ENCODE measurements around the gene UNC5C.

The UNC5C gene

GRCh38 chr4:95294321-95294720, 254.5 kb downstream of the UNC5C start:
- no peak for DNase-seq (ENCODE audit: low read depth in 2 of 2)
- H3K4me3 ChIP-seq (replicated peaks in 1 of 2; ENCODE audit: low read depth in 2 of 2, low read length in 2 of 2): no peak overlapping the region
- no peak for TF ChIP-seq CTCF (IDR thresholded peaks at IDR 0.05; ENCODE audit: low read depth, low read length)

GRCh38 chr4:95293014-95293413, 255.8 kb downstream of the UNC5C start:
- DNase-seq (ENCODE audit: low read depth in 2 of 2): peak; percentile 22 to 67
- no peak overlapping the region for H3K4me3 ChIP-seq (replicated peaks in 1 of 2; ENCODE audit: low read depth in 2 of 2, low read length in 2 of 2)
- TF ChIP-seq CTCF (IDR thresholded peaks at IDR 0.05; ENCODE audit: low read depth, low read length): no peak

GRCh38 chr4:95290702-95291101, 258.1 kb downstream of the UNC5C start:
- no peak for TF ChIP-seq CTCF (IDR thresholded peaks at IDR 0.05; ENCODE audit: low read depth, low read length)
- no peak for DNase-seq (ENCODE audit: low read depth in 2 of 2)
- no peak overlapping the region for H3K4me3 ChIP-seq (replicated peaks in 1 of 2; ENCODE audit: low read depth in 2 of 2, low read length in 2 of 2)

- no peak for TF ChIP-seq CTCF (IDR thresholded peaks at IDR 0.05; ENCODE audit: low read depth, low read length)
- H3K4me3 ChIP-seq (replicated peaks in 1 of 2; ENCODE audit: low read depth in 2 of 2, low read length in 2 of 2): no peak overlapping the region
- peak; percentile 57 to 72 for DNase-seq (ENCODE audit: low read depth in 2 of 2)
Observed at GRCh38 chr4:95289028-95289634, 259.6 kb downstream of the UNC5C start.

- no peak for DNase-seq (ENCODE audit: low read depth in 2 of 2)
- TF ChIP-seq CTCF (IDR thresholded peaks at IDR 0.05; ENCODE audit: low read depth, low read length): no peak
- no peak overlapping the region for H3K4me3 ChIP-seq (replicated peaks in 1 of 2; ENCODE audit: low read depth in 2 of 2, low read length in 2 of 2)
Observed at GRCh38 chr4:95288552-95288951, 260.2 kb downstream of the UNC5C start.

GRCh38 chr4:95285797-95286196, 263.0 kb downstream of the UNC5C start:
- no peak for TF ChIP-seq CTCF (IDR thresholded peaks at IDR 0.05; ENCODE audit: low read depth, low read length)
- no peak overlapping the region for H3K4me3 ChIP-seq (replicated peaks in 1 of 2; ENCODE audit: low read depth in 2 of 2, low read length in 2 of 2)
- no peak for DNase-seq (ENCODE audit: low read depth in 2 of 2)

GRCh38 chr4:95284655-95285054, 264.1 kb downstream of the UNC5C start:
- no peak overlapping the region for H3K4me3 ChIP-seq (replicated peaks in 1 of 2; ENCODE audit: low read depth in 2 of 2, low read length in 2 of 2)
- no peak for DNase-seq (ENCODE audit: low read depth in 2 of 2)
- TF ChIP-seq CTCF (IDR thresholded peaks at IDR 0.05; ENCODE audit: low read depth, low read length): no peak
